Epithelial cell of proximal tubule (primary cell): ENCODE data around the gene BORCS8. TPM values are rescaled to one million over a fixed set of nuclear protein-coding genes. Genes with fewer than 3 reads are reported as not detected.

ENCODE experiments used
- DNase-seq: peaks from one replicate; pipeline ENCODE4 v3.0.0-alpha.2; 2011; ENCODE audit warnings: low read depth
- H3K4me3 ChIP-seq: 2 replicates; pipeline ENCODE4 v1.5.1; 2011; ENCODE audit warnings: low read depth, mild to moderate bottlenecking, low read length
- total RNA-seq: library from RNA; depleted of rRNA; stranded (reverse); fragments of >200 nt; gene quantifications from 2 replicates; pipeline ENCODE4 v1.2.3, GENCODE V29; 2015
- TF ChIP-seq, protein P1 (sequence below): conservative IDR thresholded peaks from 2 replicates; pipeline ENCODE4 v1.5.1; 2012; ENCODE audit warnings: low read depth, mild to moderate bottlenecking, low read length

BORCS8 gene
- total RNA-seq, 1 donor from 2014 or later = 27.4 TPM

DNA sequence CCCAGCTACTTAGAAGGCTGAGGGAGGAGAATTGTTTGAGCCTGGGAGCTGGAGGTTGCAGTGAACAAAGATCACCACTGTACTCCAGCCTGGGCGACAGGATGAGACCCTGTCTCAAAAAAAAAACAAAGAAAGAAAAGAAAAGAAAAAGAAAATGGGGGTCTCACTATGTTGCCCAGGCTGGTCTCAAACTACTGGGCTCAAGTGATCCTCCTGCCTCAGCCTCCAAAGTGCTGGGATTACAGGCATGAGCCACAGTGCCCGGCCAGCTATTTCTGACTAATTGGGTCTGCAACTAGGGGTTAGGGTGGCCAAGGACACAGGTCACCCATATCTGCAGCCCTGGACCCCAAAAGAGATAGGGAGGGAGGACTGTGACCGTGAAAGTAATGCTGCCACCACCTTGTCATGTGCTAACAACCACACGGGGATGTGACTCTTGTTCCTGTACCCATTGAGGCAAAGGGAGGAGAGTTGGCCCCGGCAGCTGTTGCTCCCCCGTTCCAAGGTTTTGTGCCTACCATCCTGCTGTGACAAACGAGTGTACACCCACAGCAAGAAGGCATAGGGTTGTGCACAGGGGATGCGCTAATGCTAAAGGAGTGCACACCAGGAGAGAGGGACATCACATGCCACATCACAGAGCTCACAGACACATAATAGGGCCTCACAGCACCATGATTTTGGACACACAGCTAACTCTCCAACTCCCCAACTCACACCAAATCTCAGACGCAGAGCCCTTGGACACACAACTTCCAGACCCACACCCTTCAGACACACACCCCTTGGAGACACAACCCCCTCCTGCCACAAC is 22.5 kb downstream of the BORCS8 start:
- peak overlapping the region; percentile 19 for H3K4me3 ChIP-seq
- TF ChIP-seq, protein P1, sequence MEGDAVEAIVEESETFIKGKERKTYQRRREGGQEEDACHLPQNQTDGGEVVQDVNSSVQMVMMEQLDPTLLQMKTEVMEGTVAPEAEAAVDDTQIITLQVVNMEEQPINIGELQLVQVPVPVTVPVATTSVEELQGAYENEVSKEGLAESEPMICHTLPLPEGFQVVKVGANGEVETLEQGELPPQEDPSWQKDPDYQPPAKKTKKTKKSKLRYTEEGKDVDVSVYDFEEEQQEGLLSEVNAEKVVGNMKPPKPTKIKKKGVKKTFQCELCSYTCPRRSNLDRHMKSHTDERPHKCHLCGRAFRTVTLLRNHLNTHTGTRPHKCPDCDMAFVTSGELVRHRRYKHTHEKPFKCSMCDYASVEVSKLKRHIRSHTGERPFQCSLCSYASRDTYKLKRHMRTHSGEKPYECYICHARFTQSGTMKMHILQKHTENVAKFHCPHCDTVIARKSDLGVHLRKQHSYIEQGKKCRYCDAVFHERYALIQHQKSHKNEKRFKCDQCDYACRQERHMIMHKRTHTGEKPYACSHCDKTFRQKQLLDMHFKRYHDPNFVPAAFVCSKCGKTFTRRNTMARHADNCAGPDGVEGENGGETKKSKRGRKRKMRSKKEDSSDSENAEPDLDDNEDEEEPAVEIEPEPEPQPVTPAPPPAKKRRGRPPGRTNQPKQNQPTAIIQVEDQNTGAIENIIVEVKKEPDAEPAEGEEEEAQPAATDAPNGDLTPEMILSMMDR = no peak
- DNase-seq = no peak

DNA sequence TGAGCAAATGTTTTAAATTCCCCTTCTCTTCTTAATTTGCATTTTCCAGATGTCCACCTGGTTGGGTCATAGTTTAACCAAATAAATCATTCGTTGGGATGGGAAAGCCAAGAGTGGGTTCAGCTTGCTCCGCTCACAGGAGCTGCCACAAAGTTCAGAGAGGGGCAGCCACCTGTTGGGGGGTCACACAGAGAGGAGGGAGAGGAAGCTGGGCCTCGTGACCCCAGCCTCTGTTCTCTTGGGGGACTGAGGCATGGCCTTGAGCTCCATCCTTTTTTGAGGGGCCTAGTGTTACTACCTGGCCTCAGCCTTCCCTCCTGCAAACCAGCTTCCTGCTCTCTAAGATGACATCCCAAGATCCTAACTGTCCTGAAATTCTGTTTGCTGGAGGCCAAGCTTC is 24.3 kb downstream of the BORCS8 start:
- TF ChIP-seq, protein P1 = no peak
- H3K4me3 ChIP-seq = no peak overlapping the region
- DNase-seq = no peak

DNA sequence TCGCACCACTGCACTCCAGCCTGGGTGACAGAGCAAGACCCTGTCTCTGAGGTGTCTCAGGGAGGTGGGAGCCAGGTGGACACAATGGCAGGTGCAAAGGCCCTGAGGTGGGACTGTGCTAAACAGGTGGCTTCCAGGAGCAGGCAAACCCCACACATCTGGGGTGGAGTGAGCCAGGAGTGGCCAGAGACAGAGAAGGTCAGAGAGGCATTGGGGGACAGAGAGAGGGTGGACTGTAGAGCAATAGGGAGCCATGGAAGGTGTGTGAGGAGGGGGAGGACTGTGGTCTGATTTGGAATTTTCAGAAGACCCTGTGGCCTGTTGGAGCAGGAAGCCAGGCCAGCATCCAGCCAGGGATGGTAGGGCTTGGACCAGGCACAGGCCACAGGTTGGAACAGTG is 26.6 kb downstream of the BORCS8 start:
- no peak overlapping the region for H3K4me3 ChIP-seq
- TF ChIP-seq, protein P1 = no peak
- no peak for DNase-seq

DNA sequence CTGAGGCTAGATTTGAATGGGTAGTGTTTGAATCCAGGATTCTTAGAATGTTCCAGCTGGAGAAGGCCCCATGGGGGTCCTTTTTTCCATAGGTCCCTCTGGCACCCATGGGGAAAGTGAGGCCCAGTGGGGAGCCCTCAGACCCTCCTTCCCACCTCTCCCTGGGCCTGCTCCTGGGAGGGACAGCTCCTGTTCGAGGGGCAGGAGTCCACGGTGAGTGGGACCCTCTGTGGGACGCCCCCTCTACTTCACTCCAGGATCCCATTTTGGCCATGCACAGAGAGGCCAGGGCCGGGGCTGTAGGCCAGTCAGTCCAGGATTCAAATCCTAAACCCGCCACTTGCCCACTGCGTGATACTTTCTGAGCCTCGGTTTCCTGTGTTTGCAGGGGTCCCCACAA is 29.5 kb downstream of the BORCS8 start:
- no peak for DNase-seq
- no peak overlapping the region for H3K4me3 ChIP-seq
- TF ChIP-seq, protein P1 = no peak

DNA sequence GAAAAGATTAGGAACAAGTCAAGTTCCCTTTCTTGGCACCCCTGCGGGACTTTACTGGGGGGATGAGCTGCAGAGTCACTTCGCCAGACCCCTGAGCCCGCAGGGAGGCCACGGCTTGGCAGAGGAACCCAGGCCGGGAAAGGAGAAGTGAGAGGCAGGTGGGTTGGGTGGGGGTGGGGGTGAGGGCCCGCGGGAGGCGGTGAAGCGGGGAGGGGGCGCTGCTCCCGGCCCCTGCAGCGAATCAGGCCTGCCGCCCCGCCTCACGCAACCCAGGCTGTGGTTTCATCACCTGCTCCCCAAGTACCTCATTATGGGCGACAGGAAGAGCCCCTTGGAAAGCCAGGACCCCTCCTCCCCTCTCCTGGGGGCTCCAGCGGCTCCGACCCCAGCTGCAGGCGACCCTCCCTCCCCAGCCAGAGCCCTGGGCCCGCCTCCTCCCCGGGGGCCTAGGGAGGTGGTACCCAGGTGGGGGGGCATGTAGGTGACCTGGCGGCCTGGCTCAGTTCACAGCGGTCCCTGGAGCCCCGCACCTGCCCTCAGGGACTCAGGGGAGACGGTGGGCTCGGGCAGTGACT is 31.4 kb downstream of the BORCS8 start:
- TF ChIP-seq, protein P1 = no peak
- DNase-seq = no peak

DNA sequence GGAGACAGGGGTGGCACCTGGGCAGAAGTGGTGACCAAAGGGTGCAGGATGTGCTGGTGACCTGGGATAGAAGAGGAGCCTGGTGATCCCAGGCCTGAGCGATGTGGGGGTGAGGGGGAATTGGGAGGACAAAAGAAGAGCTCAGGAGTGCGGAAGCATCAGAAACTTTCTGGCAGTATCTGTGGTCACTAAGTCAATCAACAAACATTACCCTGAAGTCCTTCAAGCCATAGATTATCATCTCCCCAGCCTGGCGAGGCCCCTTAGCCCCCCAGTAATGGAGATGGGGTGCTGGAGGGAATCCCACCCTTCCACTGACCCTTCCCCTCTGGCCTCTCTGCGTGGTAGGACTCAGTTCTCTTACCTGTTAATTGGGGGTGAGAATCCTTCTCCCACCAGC is 32.4 kb downstream of the BORCS8 start:
- TF ChIP-seq, protein P1 = no peak
- DNase-seq = no peak
- no peak overlapping the region for H3K4me3 ChIP-seq

More for the DNA sequence above, 31.4 kb downstream of the BORCS8 start:
- H3K4me3 ChIP-seq = no peak overlapping the region
